ENCODE results near the gene GPR15. TPM values are rescaled to one million over a fixed set of nuclear protein-coding genes. Genes with fewer than 3 reads are reported as not detected.

The GPR15 gene
- total RNA-seq, 2 donors from 2014 or later: not detected

DNA sequence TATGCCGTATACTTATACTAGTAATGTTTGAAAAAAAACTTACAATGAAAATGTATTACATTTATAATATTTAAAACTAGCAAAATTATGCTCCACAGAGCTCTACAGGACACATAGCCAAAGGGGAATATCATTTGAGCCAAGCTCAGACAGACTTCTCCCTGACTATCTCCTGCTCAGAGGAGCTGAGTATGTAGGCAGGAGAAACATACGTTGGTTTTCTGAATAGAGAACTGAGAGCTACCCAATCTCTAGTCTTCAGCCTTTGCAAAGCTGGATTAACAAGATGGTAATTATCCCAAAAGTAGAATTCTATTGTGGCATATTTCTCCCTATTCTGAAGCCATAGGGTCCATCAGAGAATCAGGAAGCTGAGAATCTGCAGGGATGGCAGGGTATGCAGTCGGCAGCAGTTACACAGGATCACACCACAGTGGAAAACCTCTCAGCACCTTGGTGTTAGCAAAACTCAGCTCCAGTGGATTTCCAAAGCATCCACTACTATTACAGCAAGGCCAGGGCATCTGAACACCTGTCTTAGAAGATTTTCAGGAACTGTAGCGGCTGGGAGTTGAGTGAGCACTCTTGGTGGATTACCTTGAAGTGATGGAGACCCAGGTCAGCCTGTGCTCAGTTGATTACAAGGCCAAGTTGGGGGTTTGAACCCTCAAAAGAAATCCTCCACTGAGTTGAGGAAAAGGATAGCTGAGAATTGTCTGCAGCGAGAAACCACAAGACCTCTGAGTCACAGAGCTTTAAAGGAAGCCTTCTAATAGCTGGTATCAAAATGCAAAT is 30.1 kb downstream of the GPR15 start:
- no peaks in the 10 kb centered on the region for H3K27me3 ChIP-seq (replicated peaks; ENCODE audit: insufficient read depth)
- H3K27ac ChIP-seq: no peak overlapping the region
- ATAC-seq (ENCODE audit: insufficient number of reproducible peaks, low FRiP score, low read depth) (no peak), DNase-seq (ENCODE audit: low spot score) (no peak)
- no peaks in the 10 kb centered on the region for H3K9me3 ChIP-seq
- H3K36me3 ChIP-seq: no peaks in the 10 kb centered on the region
- TF ChIP-seq, protein P1, sequence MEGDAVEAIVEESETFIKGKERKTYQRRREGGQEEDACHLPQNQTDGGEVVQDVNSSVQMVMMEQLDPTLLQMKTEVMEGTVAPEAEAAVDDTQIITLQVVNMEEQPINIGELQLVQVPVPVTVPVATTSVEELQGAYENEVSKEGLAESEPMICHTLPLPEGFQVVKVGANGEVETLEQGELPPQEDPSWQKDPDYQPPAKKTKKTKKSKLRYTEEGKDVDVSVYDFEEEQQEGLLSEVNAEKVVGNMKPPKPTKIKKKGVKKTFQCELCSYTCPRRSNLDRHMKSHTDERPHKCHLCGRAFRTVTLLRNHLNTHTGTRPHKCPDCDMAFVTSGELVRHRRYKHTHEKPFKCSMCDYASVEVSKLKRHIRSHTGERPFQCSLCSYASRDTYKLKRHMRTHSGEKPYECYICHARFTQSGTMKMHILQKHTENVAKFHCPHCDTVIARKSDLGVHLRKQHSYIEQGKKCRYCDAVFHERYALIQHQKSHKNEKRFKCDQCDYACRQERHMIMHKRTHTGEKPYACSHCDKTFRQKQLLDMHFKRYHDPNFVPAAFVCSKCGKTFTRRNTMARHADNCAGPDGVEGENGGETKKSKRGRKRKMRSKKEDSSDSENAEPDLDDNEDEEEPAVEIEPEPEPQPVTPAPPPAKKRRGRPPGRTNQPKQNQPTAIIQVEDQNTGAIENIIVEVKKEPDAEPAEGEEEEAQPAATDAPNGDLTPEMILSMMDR (IDR thresholded peaks at IDR 0.05): no peak
- no peak overlapping the region for H3K4me3 ChIP-seq
- no peaks in the 10 kb centered on the region for H3K4me1 ChIP-seq (ENCODE audit: control insufficient read depth in 1 of 2, low read depth in 2 of 2)

GRCh38 chr3:98563661-98564281 is 32.0 kb downstream of the GPR15 start:
- no peaks in the 10 kb centered on the region for H3K9me3 ChIP-seq
- DNase-seq (ENCODE audit: low spot score) (no peak), ATAC-seq (ENCODE audit: insufficient number of reproducible peaks, low FRiP score, low read depth) (no peak)
- no peaks in the 10 kb centered on the region for H3K4me1 ChIP-seq (ENCODE audit: control insufficient read depth in 1 of 2, low read depth in 2 of 2)
- H3K27ac ChIP-seq: no peak overlapping the region
- H3K36me3 ChIP-seq: no peaks in the 10 kb centered on the region
- no peak overlapping the region for H3K4me3 ChIP-seq
- H3K27me3 ChIP-seq (replicated peaks; ENCODE audit: insufficient read depth): no peaks in the 10 kb centered on the region
- TF ChIP-seq, protein P1 (IDR thresholded peaks at IDR 0.05): no peak

DNA sequence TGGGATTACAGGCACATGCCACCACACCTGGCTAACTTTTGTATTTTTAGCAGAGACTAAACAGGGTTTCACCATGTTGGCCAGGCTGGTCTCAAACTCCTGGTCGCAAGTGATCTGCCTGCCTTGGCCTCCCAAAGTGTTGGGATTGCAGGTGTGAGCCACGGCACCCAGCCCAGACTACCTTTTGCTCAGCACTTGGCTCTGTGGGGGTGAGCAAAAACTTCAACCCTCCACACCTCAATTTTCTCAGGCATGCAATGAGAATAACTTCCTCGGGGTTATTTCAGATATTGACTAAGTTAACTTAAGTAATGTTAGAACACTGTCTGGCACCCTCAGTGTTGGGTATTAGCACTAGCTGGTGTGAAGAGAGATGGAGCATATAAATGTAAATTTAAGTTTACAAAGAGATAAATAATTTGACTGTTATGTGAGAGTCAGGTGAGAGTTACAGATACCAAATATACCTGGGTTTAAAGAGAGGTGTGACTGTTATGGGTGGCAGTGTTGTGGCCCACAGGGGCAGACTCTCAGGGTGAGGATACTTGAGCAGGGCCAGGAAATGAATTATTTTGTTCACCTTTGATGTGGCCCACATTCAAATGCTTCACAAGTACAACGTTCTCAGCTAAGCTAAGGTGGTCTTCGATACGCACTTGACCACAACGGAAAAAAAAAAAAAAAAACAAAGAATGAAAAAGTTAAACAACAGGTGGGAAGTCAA is 32.7 kb downstream of the GPR15 start:
- DNase-seq (ENCODE audit: low spot score) (no peak), ATAC-seq (ENCODE audit: insufficient number of reproducible peaks, low FRiP score, low read depth) (no peak)
- TF ChIP-seq, protein P1 (IDR thresholded peaks at IDR 0.05): no peak
- Histone ChIP-seq H3K4me3 (no peak overlapping the region), H3K36me3 (no peaks in the 10 kb centered on the region), H3K27ac (no peak overlapping the region), H3K27me3 (replicated peaks; ENCODE audit: insufficient read depth) (no peaks in the 10 kb centered on the region), H3K9me3 (no peaks in the 10 kb centered on the region), H3K4me1 (ENCODE audit: control insufficient read depth in 1 of 2, low read depth in 2 of 2) (no peaks in the 10 kb centered on the region)

DNA sequence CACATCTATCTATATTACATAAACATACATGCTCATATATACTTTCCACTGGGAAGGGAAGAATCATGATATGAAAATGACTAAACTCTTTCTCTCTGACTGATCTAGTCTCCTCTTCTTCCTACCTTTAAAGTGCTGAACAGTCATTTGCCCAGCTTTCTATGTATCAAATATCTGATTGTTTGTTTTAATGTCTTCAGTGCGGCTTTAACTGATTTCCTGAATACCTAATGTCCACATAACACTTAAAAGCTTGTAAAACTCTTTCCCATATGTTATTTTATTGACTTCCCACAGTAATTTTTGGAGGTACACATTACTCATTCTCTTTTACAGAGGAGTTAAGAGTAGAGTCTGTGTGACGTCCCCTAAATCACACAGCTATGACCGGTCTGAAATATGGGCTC is 33.5 kb downstream of the GPR15 start:
- H3K36me3 ChIP-seq: no peaks in the 10 kb centered on the region
- H3K4me1 ChIP-seq (ENCODE audit: control insufficient read depth in 1 of 2, low read depth in 2 of 2): no peaks in the 10 kb centered on the region
- DNase-seq (ENCODE audit: low spot score): no peak
- H3K4me3 ChIP-seq: no peak overlapping the region
- ATAC-seq (ENCODE audit: insufficient number of reproducible peaks, low FRiP score, low read depth): no peak
- H3K27ac ChIP-seq: no peak overlapping the region
- H3K27me3 ChIP-seq (replicated peaks; ENCODE audit: insufficient read depth): no peaks in the 10 kb centered on the region
- TF ChIP-seq, protein P1 (IDR thresholded peaks at IDR 0.05): no peak
- no peaks in the 10 kb centered on the region for H3K9me3 ChIP-seq

GRCh38 chr3:98565843-98566242 is 34.1 kb downstream of the GPR15 start:
- Histone ChIP-seq H3K36me3 (no peaks in the 10 kb centered on the region), H3K27me3 (replicated peaks; ENCODE audit: insufficient read depth) (no peaks in the 10 kb centered on the region), H3K4me3 (no peak overlapping the region), H3K4me1 (ENCODE audit: control insufficient read depth in 1 of 2, low read depth in 2 of 2) (no peaks in the 10 kb centered on the region), H3K27ac (no peak overlapping the region), H3K9me3 (no peaks in the 10 kb centered on the region)
- DNase-seq (ENCODE audit: low spot score) (no peak), ATAC-seq (ENCODE audit: insufficient number of reproducible peaks, low FRiP score, low read depth) (no peak)
- TF ChIP-seq, protein P1 (IDR thresholded peaks at IDR 0.05): no peak

All from thoracic aorta (tissue), 2 donors.